HG02678 (cell line): ENCODE results near the gene MFSD2B.
"Not testable (repeated sequence)": the region's sequence is repeated elsewhere in the genome, so short reads cannot be mapped to it uniquely, and the experiment has no call there.

ENCODE experiments used
- ATAC-seq: cut with Tn5 transposase; IDR thresholded peaks from one replicate; pipeline ENCODE4 v1.9.1; 2021; ENCODE audit warnings: mild to moderate bottlenecking, moderate library complexity; ENCODE audit not compliant: unreplicated experiment

The MFSD2B gene

DNA sequence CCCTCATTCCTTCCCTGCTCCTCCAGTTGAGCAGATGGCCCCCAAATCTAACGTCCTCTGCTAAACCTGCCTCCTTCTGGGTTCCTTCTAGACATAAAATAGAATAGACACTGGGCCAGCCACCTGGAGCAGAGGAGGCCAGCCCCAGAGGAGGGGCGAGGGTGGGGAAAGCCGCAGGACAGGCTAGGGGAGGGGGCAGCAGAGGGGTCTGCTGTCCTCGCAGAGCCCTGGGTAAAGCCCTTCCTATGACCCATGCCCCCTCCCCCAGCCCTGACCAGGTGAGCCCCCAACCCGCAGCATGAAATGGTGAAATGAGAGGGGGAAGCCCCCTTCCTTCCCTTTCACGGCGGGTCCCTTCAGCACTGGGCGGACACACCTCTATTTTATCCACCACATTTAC is 7.8 kb downstream of the MFSD2B start:
- no peak for ATAC-seq

DNA sequence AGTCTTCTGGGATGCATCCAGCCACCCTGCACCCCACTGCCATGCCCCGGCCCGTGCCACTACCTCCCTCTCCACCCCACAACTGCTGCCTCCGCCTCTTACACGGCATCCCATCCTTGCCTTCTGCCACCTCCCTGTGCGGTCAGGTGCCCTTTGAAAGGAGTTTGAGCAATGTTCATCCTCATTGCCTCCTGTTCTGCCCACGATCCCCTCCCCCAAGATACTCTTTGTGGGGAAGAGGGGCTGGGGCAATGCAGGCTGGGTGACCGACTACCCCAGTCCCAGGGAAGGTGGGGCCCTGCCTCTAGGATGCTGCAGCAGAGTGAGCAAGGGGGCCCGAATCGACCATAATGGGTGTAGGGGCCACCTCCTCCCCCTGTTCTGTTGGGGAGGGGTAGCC is 8.4 kb downstream of the MFSD2B start:
- ATAC-seq, result no peak

DNA sequence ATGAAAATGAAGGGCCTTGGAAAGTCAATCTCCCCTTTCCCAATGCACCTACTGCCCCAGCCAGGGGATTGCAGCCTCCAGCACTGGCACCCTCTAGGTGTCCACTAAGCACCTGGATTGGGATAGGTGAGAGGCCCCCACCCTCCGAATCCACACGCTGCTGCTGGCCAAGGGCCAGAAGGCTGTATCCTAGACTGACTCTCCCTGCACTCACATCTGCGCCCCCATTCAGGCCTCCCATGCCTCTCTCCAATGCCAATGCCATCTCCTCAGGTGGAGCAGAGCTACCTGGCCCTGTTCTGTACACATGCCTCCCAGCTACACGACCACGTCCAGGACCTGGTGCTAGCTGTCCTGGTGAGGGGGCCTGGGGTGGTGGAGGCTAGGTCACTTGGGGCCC is 9.8 kb downstream of the MFSD2B start:
- ATAC-seq, result no peak

DNA sequence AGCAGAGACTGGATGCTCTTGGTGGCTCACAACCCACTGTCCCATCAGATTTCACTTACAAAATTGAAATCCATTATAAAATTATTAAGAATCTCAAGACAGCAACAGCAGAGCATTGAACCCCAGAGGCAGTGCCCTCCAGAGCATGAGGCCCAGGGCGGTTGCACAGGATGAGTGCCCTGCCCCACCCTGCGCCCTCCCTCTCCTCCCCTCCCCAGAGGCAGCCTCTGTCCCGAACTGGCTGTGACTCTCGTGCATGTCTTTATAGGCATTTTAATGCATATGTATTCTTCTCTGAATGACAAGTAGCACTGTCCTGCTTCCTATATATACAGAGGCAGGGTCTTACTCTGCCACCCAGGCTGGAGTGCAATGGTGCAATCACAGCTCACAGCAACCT is 10.4 kb downstream of the MFSD2B start:
- ATAC-seq, result no peak

GRCh38 chr2:24021122-24021998 is 11.5 kb downstream of the MFSD2B start:
- ATAC-seq, result no peak

GRCh38 chr2:24022324-24022974 is 12.6 kb downstream of the MFSD2B start:
- no peak for ATAC-seq

DNA sequence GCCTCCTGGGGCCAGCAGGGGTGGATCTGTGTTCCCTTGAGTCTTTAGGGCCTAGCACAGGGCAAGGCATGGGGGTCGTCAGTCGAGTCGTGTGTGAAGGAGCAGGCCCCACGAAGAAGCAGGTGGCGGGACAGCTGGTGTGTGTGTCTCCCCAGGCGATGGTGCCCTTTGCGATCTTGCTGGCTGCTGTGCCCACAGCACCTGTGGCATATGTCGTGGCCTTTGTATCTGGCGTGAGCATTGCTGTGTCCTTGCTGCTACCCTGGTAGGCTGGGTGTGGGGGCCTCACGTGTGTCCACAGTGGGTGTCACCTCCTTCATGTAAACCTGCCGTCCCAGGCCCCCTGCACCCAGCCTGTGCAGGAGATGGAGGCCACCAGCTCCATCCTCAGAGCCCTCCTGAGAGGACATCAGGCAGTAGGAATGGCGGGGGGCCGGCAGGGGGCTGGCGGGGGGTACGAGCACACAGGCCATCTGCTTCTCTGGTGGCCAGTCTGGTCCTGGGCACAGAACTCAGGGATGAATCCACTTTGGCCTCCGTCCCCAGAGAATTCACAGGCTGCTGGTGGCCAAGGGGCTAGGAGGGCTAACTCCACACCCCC is 13.2 kb downstream of the MFSD2B start:
- ATAC-seq, result no peak

DNA sequence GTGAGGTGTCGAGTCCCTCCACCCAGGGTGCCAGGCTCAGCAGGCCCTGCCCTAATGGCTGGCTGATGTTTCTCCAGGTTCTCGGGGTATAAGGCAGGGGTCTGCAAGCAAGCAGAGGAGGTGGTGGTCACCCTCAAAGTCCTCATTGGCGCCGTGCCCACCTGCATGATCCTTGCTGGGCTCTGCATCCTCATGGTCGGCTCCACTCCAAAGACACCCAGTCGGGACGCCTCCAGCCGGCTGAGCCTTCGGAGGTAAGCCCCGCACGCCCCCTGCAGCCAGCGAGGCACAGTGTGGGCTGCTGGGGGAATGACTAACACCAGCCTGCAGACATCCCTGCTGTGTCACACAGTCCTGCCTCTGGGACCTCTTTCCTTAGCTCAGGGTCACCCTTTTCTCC is 14.1 kb downstream of the MFSD2B start:
- no peak for ATAC-seq

DNA sequence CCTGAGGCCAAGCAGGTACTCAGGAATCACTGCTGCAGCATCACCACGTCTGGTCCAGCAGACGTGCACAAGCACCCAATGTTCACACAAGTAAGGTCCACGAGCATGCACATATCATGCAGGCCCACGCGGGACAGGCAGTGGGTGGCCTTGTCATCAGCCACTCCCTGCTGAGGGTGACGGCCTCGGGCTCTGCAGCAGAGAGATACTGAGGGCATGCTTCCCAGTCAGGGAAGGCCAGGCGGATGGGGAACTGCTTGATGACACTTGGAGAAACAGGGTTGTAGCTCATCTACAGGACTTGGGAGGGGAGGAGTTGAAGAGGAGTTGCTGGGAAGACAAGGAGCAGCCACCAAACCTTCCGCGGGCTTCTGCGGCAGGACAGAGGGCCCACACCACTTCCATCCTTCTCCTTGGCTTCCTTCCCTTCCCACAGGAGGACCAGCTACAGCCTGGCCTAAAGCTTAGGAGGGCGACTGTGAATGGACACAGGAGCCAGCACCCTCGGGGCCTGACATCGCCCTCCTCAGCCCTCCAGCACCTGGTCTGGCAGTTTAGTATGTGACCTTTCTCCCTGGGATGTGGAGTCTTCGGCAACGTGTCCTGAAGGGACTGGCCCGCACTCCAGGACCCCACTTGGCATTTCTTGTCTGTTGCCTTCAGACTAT is 15.2 kb downstream of the MFSD2B start:
- ATAC-seq, result no peak

DNA sequence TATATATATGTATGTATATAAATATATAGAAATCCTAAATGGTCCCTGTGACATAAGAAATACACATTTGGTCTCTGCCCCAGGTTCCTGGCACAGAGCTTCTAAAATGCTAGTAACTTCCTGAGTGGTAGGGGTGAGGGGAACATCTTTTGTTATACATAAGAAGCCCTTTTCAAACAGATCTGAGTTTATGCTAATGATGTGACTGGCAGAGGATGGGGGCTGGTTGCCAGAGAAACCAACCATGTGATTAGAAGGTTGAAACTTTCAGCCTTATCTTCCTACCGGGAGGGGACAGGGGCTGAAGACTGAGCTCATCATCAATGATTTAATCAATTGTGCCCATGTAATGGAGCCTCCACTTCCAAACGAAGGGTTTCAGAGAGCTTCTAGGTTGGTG is 16.3 kb downstream of the MFSD2B start:
- no peak for ATAC-seq

- ATAC-seq, result no peak
These were observed 29.1 kb downstream of the MFSD2B start for GRCh38 chr2:24038786-24039499.

DNA sequence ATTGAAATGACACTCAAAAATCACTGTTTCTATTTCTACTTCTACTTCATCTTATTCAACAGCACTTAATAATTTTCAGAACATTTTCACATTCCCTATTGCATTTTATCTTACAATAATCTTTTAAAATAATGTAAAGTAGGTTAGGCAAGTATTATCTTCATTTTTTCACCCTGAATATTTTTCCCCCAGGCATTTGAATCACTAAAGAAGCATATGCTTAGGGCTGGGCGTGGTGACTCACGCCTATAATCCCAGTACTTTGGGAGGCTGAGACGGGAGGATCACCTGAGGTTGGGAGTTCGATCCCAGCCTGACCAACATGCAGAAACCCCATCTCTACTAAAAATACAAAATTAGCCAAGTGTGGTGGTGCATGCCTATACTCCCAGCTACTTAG is 30.6 kb downstream of the MFSD2B start:
- no peak for ATAC-seq

- not testable (repeated sequence) for ATAC-seq
These were observed 33.2 kb downstream of the MFSD2B start for GRCh38 chr2:24043133-24043532.

DNA sequence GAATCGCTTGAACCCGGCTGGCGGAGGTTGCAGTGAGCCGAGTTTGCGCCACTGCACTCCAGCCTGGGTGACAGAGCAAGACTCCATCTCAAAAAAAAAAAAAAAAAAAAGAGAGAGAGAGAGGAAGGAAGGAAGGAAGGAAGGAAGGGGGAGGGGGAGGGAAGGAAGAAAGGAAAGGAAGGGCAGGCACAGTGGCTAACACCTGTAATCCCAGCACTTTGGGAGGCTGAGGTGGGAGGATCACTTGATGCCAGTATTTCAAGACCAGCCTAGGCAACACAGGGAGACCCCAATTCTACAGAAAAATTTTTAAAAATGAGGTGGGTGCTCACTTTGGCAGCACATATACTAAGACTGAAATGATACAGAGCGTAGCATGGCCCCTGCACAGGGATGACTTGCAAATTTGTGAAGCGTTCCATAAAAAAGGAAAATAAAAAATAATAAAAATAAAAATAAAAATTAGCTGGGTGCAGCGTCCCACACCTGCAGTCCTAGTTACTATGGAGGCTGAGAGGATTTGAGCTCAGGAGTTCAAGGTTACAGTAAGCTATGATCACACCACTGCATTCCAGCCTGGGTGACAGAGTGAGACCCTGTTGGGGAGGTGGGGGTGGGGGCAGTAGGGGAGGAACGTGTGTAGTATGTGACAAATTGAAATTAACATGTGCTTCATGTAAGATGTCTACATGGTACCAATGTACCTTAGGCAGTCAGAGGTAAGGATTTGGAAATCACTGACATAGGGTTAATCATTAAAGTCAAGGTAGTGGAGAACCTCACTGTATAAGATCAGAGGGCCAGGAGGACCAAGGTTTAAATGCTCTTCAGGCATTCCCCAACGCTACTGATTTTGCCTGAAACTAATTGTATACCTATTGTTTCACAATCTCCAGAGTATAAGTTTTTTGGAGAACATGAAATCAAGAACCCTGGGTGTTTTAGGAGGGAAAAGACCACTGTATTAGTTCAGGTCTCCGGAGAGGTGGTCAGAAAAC is 35.9 kb downstream of the MFSD2B start:
- no peak for ATAC-seq

GRCh38 chr2:24046599-24046929 is 36.7 kb downstream of the MFSD2B start:
- ATAC-seq, result no peak

- peak; percentile 99 for ATAC-seq
These were observed 37.2 kb downstream of the MFSD2B start, which contains the start of gene WDCP for GRCh38 chr2:24046930-24047702. TSS of gene WDCP (minus strand) at chr2:24047391. CDS start at chr2:24039494, 7,897 bp downstream.

GRCh38 chr2:24047703-24048033 is 37.8 kb downstream of the MFSD2B start:
- ATAC-seq, result peak; percentile 11

DNA sequence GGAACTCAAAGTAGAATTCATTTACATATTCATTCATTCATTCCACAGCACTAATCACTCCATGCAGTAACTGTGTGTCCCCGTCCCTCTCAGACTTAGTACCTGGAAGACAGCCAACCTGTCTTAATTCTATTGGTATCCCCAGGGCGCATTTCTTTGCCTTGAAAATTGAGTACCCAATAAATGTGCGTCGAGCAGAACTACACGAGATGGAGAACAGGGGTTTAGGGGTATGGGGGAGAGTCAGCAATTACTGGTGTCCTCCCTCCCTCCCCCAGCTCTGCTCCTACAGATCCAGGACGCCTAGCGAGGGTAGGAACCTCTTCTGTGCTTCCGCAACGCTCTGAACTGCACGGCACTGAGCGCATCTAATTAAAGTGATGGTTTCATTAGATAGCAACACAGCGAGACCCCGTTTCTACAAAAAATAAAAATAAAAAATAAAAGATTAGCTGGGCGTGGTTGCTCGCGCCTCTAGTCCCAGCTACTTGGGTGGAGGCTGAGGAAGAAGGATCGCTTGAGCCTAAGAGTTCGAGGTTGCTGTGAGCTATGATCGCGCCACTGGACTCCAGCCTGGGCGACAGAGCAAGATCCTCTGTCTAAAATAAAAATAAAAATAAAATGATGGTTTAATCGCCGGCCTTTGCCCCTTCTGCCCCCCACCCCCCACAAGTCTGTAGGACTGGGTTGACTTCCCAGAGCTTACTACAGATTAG is 39.0 kb downstream of the MFSD2B start:
- no peak for ATAC-seq
